SH-SY5Y (cell line): ENCODE data around the gene KPNA1.

Experiments used
- GATA2 ChIP-seq: IDR thresholded peaks from 2 replicates; pipeline ENCODE4 v1.6.1; 2011; ENCODE audit warnings: mild to moderate bottlenecking, low read depth, low read length
- GATA3 ChIP-seq: IDR thresholded peaks from 2 replicates; pipeline ENCODE4 v1.6.1; 2011; ENCODE audit warnings: low read depth, mild to moderate bottlenecking, low read length, moderate library complexity

The KPNA1 gene

GRCh38 chr3:122421101-122421500, 93.6 kb downstream of the KPNA1 start:
- TF ChIP-seq GATA3 (no peak), GATA2 (no peak)

DNA sequence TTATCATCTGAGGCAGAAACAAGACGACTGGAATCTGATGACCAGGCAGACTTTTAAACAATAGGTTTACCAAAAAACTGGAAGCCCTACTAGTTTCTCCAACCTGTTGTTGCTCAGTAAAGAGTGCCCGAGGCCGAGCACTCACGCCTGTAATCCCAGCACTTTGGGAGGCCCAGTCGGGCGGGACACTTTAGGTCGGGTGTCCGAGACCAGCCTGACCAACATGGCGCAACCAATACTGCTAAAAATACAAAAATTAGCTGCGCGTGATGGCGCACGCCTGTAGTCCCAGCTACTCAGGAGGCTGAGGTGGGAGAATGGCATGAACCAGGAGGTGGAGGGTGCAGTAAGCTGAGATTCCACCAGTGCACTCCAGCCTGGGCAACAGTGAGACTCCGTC, 97.8 kb downstream of the KPNA1 start:
- TF ChIP-seq GATA3 (no peak), GATA2 (no peak)

GRCh38 chr3:122415762-122416654, 98.7 kb downstream of the KPNA1 start, which contains the start of gene WDR5B:
Gene WDR5B, minus strand, starts transcription at chr3:122416062. Its CDS starts 534 bp downstream, at chr3:122415528.
- TF ChIP-seq GATA2 (no peak), GATA3 (no peak)

DNA sequence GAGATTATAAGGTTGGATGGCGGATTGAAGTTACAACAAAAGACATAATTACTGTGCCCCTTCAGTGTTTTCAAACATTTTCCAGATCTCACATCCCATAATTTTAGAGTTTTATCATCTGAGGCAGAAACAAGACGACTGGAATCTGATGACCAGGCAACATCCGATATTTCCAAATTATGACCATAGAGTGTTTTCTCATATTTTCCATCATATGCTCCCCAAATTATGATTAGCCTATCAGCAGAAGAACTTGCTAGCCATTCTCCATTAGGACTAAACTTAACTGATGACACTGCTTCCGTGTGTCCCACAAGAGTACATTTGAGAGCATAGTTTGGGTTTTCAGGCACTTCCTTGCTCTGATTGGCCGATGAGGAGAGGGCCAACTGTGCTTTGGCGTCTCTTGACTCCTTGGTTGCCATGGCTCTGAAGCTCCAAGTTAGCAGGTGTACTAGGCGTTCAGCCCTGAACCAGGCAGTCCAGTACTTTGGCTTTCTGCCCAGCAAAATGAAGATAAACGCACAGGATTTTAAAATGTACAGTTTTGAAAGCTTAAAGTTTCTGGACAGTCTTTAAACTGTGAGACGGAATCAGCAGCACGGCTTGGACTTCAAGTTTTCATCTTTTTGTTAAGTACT, 99.5 kb downstream of the KPNA1 start:
- TF ChIP-seq GATA2 (no peak), GATA3 (no peak)

DNA sequence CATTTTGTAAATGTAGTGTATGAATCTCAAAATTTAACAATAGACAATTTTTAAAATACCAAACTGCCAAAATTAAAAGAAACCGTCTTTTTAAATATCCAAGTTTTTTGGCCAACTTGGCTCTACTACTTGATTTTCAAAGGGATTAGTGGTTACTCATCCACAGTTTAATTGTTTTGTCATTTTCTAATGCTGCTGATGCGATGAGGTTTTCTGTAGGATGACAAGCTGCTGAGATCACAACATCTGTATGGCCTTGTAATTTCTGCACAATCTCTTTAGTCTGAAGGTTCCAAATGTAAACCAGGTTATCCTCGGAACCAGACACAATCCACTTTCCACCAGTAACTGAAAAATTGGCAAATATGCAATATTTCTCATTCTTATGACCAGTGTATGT, 100.3 kb downstream of the KPNA1 start:
- no peak for TF ChIP-seq GATA2
- no peak for TF ChIP-seq GATA3

DNA sequence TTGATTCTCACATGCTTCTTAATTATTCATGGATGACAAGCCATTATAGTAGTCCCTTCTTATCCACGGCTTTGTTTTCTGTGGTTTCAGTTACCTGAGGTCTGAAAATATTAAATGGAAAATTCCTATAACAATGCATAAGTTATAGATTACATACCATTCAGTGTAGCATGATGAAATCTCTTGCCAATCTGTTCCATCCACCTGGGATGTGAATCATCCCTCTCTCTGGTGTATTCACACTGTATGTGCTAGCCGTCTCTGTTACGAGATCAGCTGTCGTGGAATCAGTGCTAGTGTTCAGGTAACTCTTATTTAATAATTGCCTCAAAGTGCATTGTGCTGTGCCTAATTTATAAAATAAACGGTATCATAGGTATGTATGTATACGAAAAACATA, 104.1 kb downstream of the KPNA1 start:
- TF ChIP-seq GATA2: no peak
- TF ChIP-seq GATA3: no peak

GRCh38 chr3:122410111-122410510, 104.6 kb downstream of the KPNA1 start:
- TF ChIP-seq GATA3: no peak
- no peak for TF ChIP-seq GATA2

DNA sequence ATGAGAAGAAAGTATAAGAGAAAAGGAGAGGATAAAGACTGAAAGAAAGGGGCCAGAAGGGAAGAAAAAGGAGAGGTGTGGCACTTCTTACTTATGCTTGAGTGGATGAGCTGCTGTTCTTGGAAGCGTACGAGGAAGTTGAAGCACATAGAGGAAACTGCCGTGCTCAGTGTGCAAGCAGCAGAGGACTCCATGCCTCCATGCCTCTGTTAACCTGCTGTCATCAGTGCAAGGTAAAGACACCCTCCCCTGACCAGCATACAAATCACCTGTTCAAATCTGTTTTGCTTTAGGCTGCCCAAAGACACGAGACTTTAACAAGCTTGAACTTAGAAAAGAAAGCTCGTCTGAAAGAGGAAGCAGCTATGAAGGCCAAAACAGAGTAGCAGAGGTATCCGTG, 105.3 kb downstream of the KPNA1 start:
- TF ChIP-seq GATA2 (no peak), GATA3 (no peak)

DNA sequence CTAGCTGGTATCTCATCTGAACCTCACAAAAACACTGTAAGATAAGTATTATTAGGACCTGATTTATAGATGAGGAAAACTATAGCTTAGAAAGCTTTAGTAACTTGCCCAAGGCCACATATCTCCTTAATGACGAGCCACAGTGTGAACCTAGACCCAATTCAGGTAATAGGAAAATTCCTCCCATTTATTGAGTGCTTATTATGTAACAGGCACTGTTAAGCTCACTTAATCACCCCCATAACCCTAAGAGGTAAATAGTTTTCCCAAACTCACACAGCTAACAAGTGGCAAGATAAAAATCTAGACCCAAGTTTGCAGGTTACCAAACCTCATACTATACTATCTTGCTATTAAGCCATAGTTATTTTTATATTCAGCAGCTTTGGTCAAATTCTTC, 106.8 kb downstream of the KPNA1 start:
- no peak for TF ChIP-seq GATA3
- no peak for TF ChIP-seq GATA2

DNA sequence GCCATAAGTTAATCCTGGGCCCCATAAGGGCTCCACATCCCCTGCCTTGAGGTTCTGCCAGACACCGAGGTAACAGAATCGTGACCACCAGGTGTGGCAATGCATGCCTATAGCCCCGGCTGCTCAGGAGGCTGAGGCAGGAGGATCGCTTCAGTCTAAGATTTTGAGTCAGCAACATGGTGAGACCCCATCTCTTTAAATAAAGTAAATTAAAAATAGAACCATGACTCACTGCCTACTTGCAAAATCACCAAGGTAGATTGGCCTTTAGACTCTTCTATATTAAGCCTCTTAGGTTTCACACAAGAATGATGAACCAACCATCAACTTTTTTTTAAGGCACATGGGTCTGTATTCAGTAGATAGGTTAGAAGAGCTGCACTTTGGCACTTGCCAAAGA, 108.5 kb downstream of the KPNA1 start:
- TF ChIP-seq GATA2: no peak
- no peak for TF ChIP-seq GATA3

GRCh38 chr3:122405015-122405414, 109.7 kb downstream of the KPNA1 start:
- TF ChIP-seq GATA3: no peak
- no peak for TF ChIP-seq GATA2

GRCh38 chr3:122403489-122403888, 111.2 kb downstream of the KPNA1 start:
- TF ChIP-seq GATA2 (no peak), GATA3 (no peak)

DNA sequence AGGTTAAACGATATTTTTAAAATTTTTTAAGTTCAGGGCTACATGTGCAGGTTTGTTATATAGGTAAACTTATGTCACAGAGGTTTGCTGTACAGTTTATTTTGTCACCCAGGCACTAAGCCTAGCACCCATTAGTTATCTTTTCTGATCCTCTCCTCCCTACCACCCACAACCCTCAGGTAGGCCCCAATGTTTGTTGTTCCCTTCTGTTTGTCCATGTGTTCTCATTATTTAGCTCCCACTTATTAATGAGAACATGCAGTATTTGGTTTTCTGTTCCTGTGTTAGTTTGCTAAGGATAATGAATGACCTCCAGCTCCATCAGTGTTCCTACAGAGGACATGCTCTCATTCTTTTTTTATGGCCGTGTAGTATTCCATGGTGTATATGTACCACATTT, 115.8 kb downstream of the KPNA1 start:
- no peak for TF ChIP-seq GATA2
- TF ChIP-seq GATA3: no peak

- no peak for TF ChIP-seq GATA2
- no peak for TF ChIP-seq GATA3
These were observed 117.5 kb downstream of the KPNA1 start for GRCh38 chr3:122397201-122397600.

GRCh38 chr3:122396511-122396910, 118.2 kb downstream of the KPNA1 start:
- no peak for TF ChIP-seq GATA2

- TF ChIP-seq GATA3 (no peak), GATA2 (no peak)
These were observed 119.2 kb downstream of the KPNA1 start for GRCh38 chr3:122395582-122395981.
